Right lobe of liver (tissue), 4 donors: Measurements from ENCODE around the gene GPR183.

Experiments used
- POLR2A ChIP-seq: fragments of 450-650 bp; IDR thresholded peaks from one replicate; pipeline ENCODE4 v1.6.1; 2017; ENCODE audit warnings: antibody characterized with exemption, mild to moderate bottlenecking
- TF ChIP-seq, protein P1 (sequence below), 4 donors: fragments of 200-600 bp in 3 of 4; fragments of 450-650 bp in 1 of 4; IDR thresholded peaks; one replicate each; pipeline versions ENCODE4 v1.5.1 to v1.8.0; 2016 to 2022; ENCODE audit warnings: antibody characterized with exemption in 4 of 4, mild to moderate bottlenecking in 2 of 4
- donor health status: DM: no; HTN: no; CAD: no.
- donor health status: DM: no; HTN: no; CAD: no.
- donor health status: DM: no; HTN: yes; CAD: no.

DNA sequence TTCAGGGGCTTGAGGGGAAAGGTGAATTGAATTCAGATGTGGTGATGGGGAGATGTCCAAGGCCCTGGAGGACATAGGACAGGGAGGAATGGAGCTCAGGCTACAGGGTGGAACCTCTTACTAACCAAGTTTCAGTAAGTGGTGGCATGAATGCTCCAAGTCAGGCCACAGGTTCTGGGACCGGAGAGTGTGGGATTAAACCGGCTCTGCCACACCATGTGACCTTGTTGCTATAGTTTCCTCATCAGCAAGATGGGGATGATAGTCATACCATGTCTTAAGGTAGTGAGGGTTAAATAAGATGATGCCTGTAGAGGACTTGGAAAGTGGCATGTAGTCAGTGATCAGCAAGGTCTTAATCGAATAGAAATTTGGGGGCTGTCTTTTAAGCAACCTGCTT is 16.3 kb downstream of the GPR183 start:
- TF ChIP-seq, protein P1, sequence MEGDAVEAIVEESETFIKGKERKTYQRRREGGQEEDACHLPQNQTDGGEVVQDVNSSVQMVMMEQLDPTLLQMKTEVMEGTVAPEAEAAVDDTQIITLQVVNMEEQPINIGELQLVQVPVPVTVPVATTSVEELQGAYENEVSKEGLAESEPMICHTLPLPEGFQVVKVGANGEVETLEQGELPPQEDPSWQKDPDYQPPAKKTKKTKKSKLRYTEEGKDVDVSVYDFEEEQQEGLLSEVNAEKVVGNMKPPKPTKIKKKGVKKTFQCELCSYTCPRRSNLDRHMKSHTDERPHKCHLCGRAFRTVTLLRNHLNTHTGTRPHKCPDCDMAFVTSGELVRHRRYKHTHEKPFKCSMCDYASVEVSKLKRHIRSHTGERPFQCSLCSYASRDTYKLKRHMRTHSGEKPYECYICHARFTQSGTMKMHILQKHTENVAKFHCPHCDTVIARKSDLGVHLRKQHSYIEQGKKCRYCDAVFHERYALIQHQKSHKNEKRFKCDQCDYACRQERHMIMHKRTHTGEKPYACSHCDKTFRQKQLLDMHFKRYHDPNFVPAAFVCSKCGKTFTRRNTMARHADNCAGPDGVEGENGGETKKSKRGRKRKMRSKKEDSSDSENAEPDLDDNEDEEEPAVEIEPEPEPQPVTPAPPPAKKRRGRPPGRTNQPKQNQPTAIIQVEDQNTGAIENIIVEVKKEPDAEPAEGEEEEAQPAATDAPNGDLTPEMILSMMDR (IDR thresholded peaks at IDR 0.05), result no peak
- no peak for TF ChIP-seq POLR2A
